K562 (cell line): ENCODE data around the gene CHD1L. TPM values are rescaled to one million over a fixed set of nuclear protein-coding genes. Genes with fewer than 3 reads are reported as not detected.

Experiments
- BDP1 ChIP-seq: IDR thresholded peaks from 3 replicates; pipeline ENCODE4 v1.6.1; 2011; ENCODE audit not compliant: insufficient read length, insufficient read depth
- CXXC5 ChIP-seq: fragments of 250-450 bp; sonication (Bioruptor Pico); IDR thresholded peaks from 2 replicates; pipeline ENCODE4 v1.8.0; 2022; ENCODE audit warnings: inconsistent platforms, mild to moderate bottlenecking, moderate library complexity
- GTF2F1 ChIP-seq: IDR thresholded peaks from 2 replicates; pipeline ENCODE4 v1.6.1; 2011; ENCODE audit warnings: low read depth, low read length, improper control_type of control experiment
- JUND ChIP-seq, 2 experiments: IDR thresholded peaks; 2 replicates in 1 of 2; 3 replicates in 1 of 2; pipeline ENCODE4 v1.6.1; 2011; ENCODE audit warnings: borderline replicate concordance in 2 of 2, low read depth in 2 of 2, low read length in 2 of 2, improper control_type of control experiment in 1 of 2, missing biosample characterization in 1 of 2, missing genetic modification characterization in 1 of 2, missing genetic modification reagents in 1 of 2
- LEF1 ChIP-seq: fragments of 450-650 bp; IDR thresholded peaks from 2 replicates; pipeline ENCODE4 v1.6.1; 2016; ENCODE audit warnings: mild to moderate bottlenecking
- NCOA6 ChIP-seq: fragments of 450-650 bp; IDR thresholded peaks from 2 replicates; pipeline ENCODE4 v1.6.1; 2017; ENCODE audit warnings: mild to moderate bottlenecking
- NFRKB ChIP-seq: fragments of 450-650 bp; IDR thresholded peaks from 2 replicates; pipeline ENCODE4 v1.6.1; 2016; ENCODE audit warnings: low read depth
- PML ChIP-seq: IDR thresholded peaks from 2 replicates; pipeline ENCODE4 v1.6.1; 2012; ENCODE audit warnings: low read length, inconsistent platforms
- PTBP1 ChIP-seq: fragments of 200-400 bp; formaldehyde crosslinking; IDR thresholded peaks from 2 replicates; pipeline ENCODE4 v1.6.1; 2017; ENCODE audit warnings: low read depth, low read length
- RUNX1 ChIP-seq: sonication (generic); IDR thresholded peaks from 2 replicates; pipeline ENCODE4 v1.6.1; 2016; ENCODE audit warnings: antibody characterized with exemption, low read depth
- SMAD1 ChIP-seq: fragments of 150-350 bp; IDR thresholded peaks from 2 replicates; pipeline ENCODE4 v1.6.1; 2014; ENCODE audit warnings: low read length, low read depth; ENCODE audit not compliant: partially characterized antibody
- SMARCC2 ChIP-seq: fragments of 450-650 bp; IDR thresholded peaks from 2 replicates; pipeline ENCODE4 v1.6.1; 2017; ENCODE audit warnings: antibody characterized with exemption, moderate library complexity, mild to moderate bottlenecking, low read depth
- TFE3 ChIP-seq: fragments of 450-650 bp; formaldehyde crosslinking; IDR thresholded peaks from 2 replicates; pipeline ENCODE4 v1.4.0; 2020; ENCODE audit warnings: mild to moderate bottlenecking, mixed read lengths
- THRAP3 ChIP-seq: fragments of 450-650 bp; IDR thresholded peaks from 2 replicates; pipeline ENCODE4 v1.6.1; 2016; ENCODE audit warnings: mild to moderate bottlenecking, inconsistent platforms, borderline replicate concordance
- ZFPM2 ChIP-seq: fragments of 250-450 bp; sonication (Bioruptor Pico); IDR thresholded peaks from 2 replicates; pipeline ENCODE4 v1.5.1; 2022; ENCODE audit warnings: mild to moderate bottlenecking
- ZKSCAN1 ChIP-seq: fragments of 150-350 bp; IDR thresholded peaks from 2 replicates; pipeline ENCODE4 v1.6.1; 2016; ENCODE audit warnings: low read depth, low read length
- ZNF143 ChIP-seq: sonication (generic); formaldehyde crosslinking; IDR thresholded peaks from 2 replicates; pipeline ENCODE4 v1.9.0; 2022; ENCODE audit warnings: mild to moderate bottlenecking, missing genetic modification reagents
- ZNF274 ChIP-seq: IDR thresholded peaks from 2 replicates; pipeline ENCODE4 v1.6.1; 2011; ENCODE audit warnings: low read depth, mild to moderate bottlenecking, low read length, moderate library complexity, borderline replicate concordance
- ZNF436 ChIP-seq: fragments of 250-450, 450-650 bp; sonication (Bioruptor Pico); formaldehyde crosslinking; IDR thresholded peaks from 2 replicates; pipeline ENCODE4 v1.7.0; 2020; ENCODE audit warnings: mild to moderate bottlenecking
- ZNF507 ChIP-seq: conservative IDR thresholded peaks from 2 replicates; pipeline ENCODE4 v1.6.1; 2017; ENCODE audit warnings: missing genetic modification characterization, missing compliant biosample characterization
- ZNF780A ChIP-seq: fragments of 250-450 bp; sonication (Bioruptor Pico); IDR thresholded peaks from 2 replicates; pipeline ENCODE4 v1.5.0; 2021; ENCODE audit warnings: mild to moderate bottlenecking
- ZNF79 ChIP-seq: fragments of 250-450 bp; sonication (Bioruptor Pico); IDR thresholded peaks from 2 replicates; pipeline ENCODE4 v1.4.0; 2020; ENCODE audit warnings: low read depth, mild to moderate bottlenecking, moderate library complexity
- polyA plus RNA-seq, 8 experiments: library from polyadenylated mRNA; depleted of rRNA in 4 of 8; stranded (reverse) in 5 of 8; unstranded in 3 of 8; fragments of >200 nt; fragmentation: Nextera tagmentation in 2 of 8; fragmentation: Illumina TruSeq in 1 of 8; extraction: Ambion mirVana in 2 of 8; extraction: Trizol in 1 of 8; gene quantifications; 2 replicates each; pipeline versions ENCODE4 v1.2.1 to v1.2.3, GENCODE V29; 2011 to 2014; ENCODE audit warnings: inconsistent platforms in 1 of 8, missing spikeins in 1 of 8
- total RNA-seq, 7 experiments: library from RNA; depleted of rRNA in 6 of 7; stranded (reverse); fragments of >200 nt in 6 of 7; fragmentation: Illumina TruSeq in 2 of 7; extraction: Trizol in 2 of 7; gene quantifications; 2 replicates each; pipeline versions ENCODE4 v1.2.1 to v1.2.3, GENCODE V29; 2011 to 2021; ENCODE audit warnings: low replicate concordance in 1 of 7
- TF ChIP-seq, protein P1 (sequence below): sonication (generic); formaldehyde crosslinking; IDR thresholded peaks from 2 replicates; pipeline ENCODE4 v1.8.0; 2022; ENCODE audit warnings: mild to moderate bottlenecking, missing genetic modification reagents, borderline replicate concordance

The CHD1L gene
- total and polyA plus RNA-seq, 9 of the 15 experiments (the other 6 are each of a cell fraction or from before 2014, with no cell fraction given) = 25.0 to 93.3 (median 59.1) TPM

- TF ChIP-seq PML = no peak
- no peak for TF ChIP-seq ZKSCAN1
- TF ChIP-seq JUND (IDR thresholded peaks at IDR 0.05; ENCODE audit: borderline replicate concordance, low read depth, low read length) = peak; percentile 84
- peak; percentile 69; the same call in 2 of the 3 replicates for TF ChIP-seq JUND (tag; IDR thresholded peaks at IDR 0.05; ENCODE audit: borderline replicate concordance, low read depth, low read length)
- TF ChIP-seq ZNF507 (tag) = no peak
- no peak for TF ChIP-seq PTBP1
- no peak for TF ChIP-seq CXXC5 (CRISPR knock-in tag)
- TF ChIP-seq GTF2F1 = no peak
- no peak for TF ChIP-seq RUNX1
- TF ChIP-seq BDP1 = no peak
- TF ChIP-seq SMAD1 = no peak
- no peak for TF ChIP-seq ZFPM2 (CRISPR knock-in tag)
- no peak for TF ChIP-seq ZNF79 (CRISPR knock-in tag)
- TF ChIP-seq ZNF780A = no peak
- TF ChIP-seq SMARCC2 = no peak
- no peak for TF ChIP-seq NCOA6
- TF ChIP-seq ZNF436 = no peak
- TF ChIP-seq LEF1 = no peak
- no peak for TF ChIP-seq ZNF274
- TF ChIP-seq, protein P1, sequence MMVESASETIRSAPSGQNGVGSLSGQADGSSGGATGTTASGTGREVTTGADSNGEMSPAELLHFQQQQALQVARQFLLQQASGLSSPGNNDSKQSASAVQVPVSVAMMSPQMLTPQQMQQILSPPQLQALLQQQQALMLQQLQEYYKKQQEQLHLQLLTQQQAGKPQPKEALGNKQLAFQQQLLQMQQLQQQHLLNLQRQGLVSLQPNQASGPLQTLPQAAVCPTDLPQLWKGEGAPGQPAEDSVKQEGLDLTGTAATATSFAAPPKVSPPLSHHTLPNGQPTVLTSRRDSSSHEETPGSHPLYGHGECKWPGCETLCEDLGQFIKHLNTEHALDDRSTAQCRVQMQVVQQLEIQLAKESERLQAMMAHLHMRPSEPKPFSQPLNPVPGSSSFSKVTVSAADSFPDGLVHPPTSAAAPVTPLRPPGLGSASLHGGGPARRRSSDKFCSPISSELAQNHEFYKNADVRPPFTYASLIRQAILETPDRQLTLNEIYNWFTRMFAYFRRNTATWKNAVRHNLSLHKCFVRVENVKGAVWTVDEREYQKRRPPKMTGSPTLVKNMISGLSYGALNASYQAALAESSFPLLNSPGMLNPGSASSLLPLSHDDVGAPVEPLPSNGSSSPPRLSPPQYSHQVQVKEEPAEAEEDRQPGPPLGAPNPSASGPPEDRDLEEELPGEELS (CRISPR knock-in tag) = no peak
- TF ChIP-seq NFRKB = 0 out of 2 replicates have a peak, but pooled peaks have one; percentile 17
- no peak for TF ChIP-seq THRAP3
- TF ChIP-seq TFE3 (CRISPR knock-in tag) = no peak
- TF ChIP-seq ZNF143 (CRISPR knock-in tag) = no peak
Measured at GRCh38 chr1:147245586-147246021, 3.1 kb downstream of the CHD1L start (continued).
